Neural cell (in vitro differentiated cells): Measurements from ENCODE around the gene GGCT. TPM values are rescaled to one million over a fixed set of nuclear protein-coding genes. Genes with fewer than 3 reads are reported as not detected.

Experiments
- H2AFZ ChIP-seq: fragments of 200-600, 300-800 bp; sonication (generic), shearing (Covaris generic); 2 replicates; pipeline ENCODE4 v1.6.0; 2014; ENCODE audit warnings: low read depth, mild to moderate bottlenecking, antibody characterized with exemption, low read length, moderate library complexity
- H3F3A ChIP-seq: fragments of 200-600 bp; shearing (Covaris generic); 2 replicates; pipeline ENCODE4 v1.6.1; 2016; ENCODE audit warnings: mild to moderate bottlenecking, moderate library complexity, mixed read lengths, antibody characterized with exemption, low read length; ENCODE audit not compliant: insufficient read depth, poor library complexity, severe bottlenecking
- H3K27ac ChIP-seq: fragments of 200-600, 300-800 bp; sonication (generic), shearing (Covaris generic); 2 replicates; pipeline ENCODE4 v1.5.1; 2014; ENCODE audit warnings: mild to moderate bottlenecking, low read length, moderate library complexity
- H3K27me3 ChIP-seq: fragments of 300-800, 200-600 bp; sonication (generic), shearing (Covaris generic); 2 replicates; pipeline ENCODE4 v1.6.0; 2014; ENCODE audit warnings: mild to moderate bottlenecking, low read depth, low read length, moderate library complexity; ENCODE audit not compliant: insufficient read depth
- H3K36me3 ChIP-seq: fragments of 300-800, 200-600 bp; sonication (generic), shearing (Covaris generic); 2 replicates; pipeline ENCODE4 v1.5.1; 2014; ENCODE audit warnings: mild to moderate bottlenecking, antibody characterized with exemption, low read length, moderate library complexity; ENCODE audit not compliant: insufficient read depth
- H3K4me2 ChIP-seq: fragments of 300-800, 200-600 bp; sonication (generic), shearing (Covaris generic); 2 replicates; pipeline ENCODE4 v1.6.0; 2014; ENCODE audit warnings: mild to moderate bottlenecking, low read length
- H3K4me3 ChIP-seq: fragments of 300-800, 200-600 bp; sonication (generic), shearing (Covaris generic); 2 replicates; pipeline ENCODE4 v1.5.1; 2014; ENCODE audit warnings: mild to moderate bottlenecking, low read length, moderate library complexity
- H3K79me2 ChIP-seq: fragments of 200-600 bp; shearing (Covaris generic); replicated peaks from 2 replicates; pipeline ENCODE4 v1.6.0; 2014; ENCODE audit warnings: mild to moderate bottlenecking, low read length, moderate library complexity; ENCODE audit not compliant: insufficient read depth
- H3K9ac ChIP-seq: fragments of 300-800, 200-600 bp; sonication (generic), shearing (Covaris generic); 2 replicates; pipeline ENCODE4 v1.6.1; 2016; ENCODE audit warnings: mild to moderate bottlenecking, low read length, mixed read lengths
- H3K9me2 ChIP-seq: fragments of 200-600 bp; shearing (Covaris generic); 2 replicates; pipeline ENCODE4 v1.6.1; 2016; ENCODE audit warnings: mild to moderate bottlenecking, low read length, mixed read lengths; ENCODE audit not compliant: insufficient read depth
- H3K9me3 ChIP-seq: fragments of 200-600, 300-800 bp; sonication (generic), shearing (Covaris generic); 2 replicates; pipeline ENCODE4 v1.6.1; 2016; ENCODE audit warnings: mild to moderate bottlenecking, mixed run types, low read length, moderate library complexity, mixed read lengths
- H4K20me1 ChIP-seq: fragments of 200-600 bp; shearing (Covaris generic); 2 replicates; pipeline ENCODE4 v1.6.1; 2016; ENCODE audit warnings: mild to moderate bottlenecking, mixed run types; ENCODE audit not compliant: insufficient read depth
- EP300 ChIP-seq: fragments of 450-650 bp; conservative IDR thresholded peaks from 2 replicates; pipeline ENCODE4 v1.6.1; 2014; ENCODE audit warnings: antibody characterized with exemption, mild to moderate bottlenecking, moderate library complexity; ENCODE audit not compliant: poor library complexity, severe bottlenecking
- EZH2 ChIP-seq: fragments of 200-600, 300-800 bp; shearing (Covaris generic), sonication (generic); IDR thresholded peaks from 2 replicates; pipeline ENCODE4 v1.6.1; 2014; ENCODE audit warnings: antibody characterized with exemption, low read length, borderline replicate concordance, mild to moderate bottlenecking; ENCODE audit not compliant: insufficient read depth, poor library complexity, severe bottlenecking
- MXI1 ChIP-seq: fragments of 450-650 bp; conservative IDR thresholded peaks from 2 replicates; pipeline ENCODE4 v1.6.1; 2014; ENCODE audit warnings: antibody characterized with exemption, mild to moderate bottlenecking; ENCODE audit not compliant: poor library complexity, severe bottlenecking
- POLR2AphosphoS5 ChIP-seq: IDR thresholded peaks from 2 replicates; pipeline ENCODE4 v1.6.1; 2012
- RAD21 ChIP-seq: fragments of 450-650 bp; conservative IDR thresholded peaks from 2 replicates; pipeline ENCODE4 v1.6.1; 2014; ENCODE audit warnings: antibody characterized with exemption, mild to moderate bottlenecking, moderate library complexity
- SMC3 ChIP-seq: fragments of 450-650 bp; conservative IDR thresholded peaks from 2 replicates; pipeline ENCODE4 v1.6.1; 2014; ENCODE audit warnings: antibody characterized with exemption, mild to moderate bottlenecking, moderate library complexity; ENCODE audit not compliant: poor library complexity
- TAF1 ChIP-seq: IDR thresholded peaks from 2 replicates; pipeline ENCODE4 v1.6.1; 2012; ENCODE audit warnings: low read depth
- polyA plus RNA-seq: library from polyadenylated mRNA; depleted of rRNA; stranded (reverse); fragments of >200 nt; gene quantifications from 2 replicates; pipeline ENCODE4 v1.2.3, GENCODE V29; 2014
- TF ChIP-seq, protein P1 (sequence below): IDR thresholded peaks from 2 replicates; pipeline ENCODE4 v1.6.1; 2012; ENCODE audit warnings: borderline replicate concordance
- TF ChIP-seq, protein P2 (sequence below): fragments of 450-650 bp; IDR thresholded peaks from 2 replicates; pipeline ENCODE4 v1.5.1; 2014; ENCODE audit warnings: antibody characterized with exemption, mild to moderate bottlenecking, moderate library complexity; ENCODE audit not compliant: poor library complexity, severe bottlenecking

Gene GGCT
- polyA plus RNA-seq, 1 donor from 2014 or later: 39.8 TPM

DNA sequence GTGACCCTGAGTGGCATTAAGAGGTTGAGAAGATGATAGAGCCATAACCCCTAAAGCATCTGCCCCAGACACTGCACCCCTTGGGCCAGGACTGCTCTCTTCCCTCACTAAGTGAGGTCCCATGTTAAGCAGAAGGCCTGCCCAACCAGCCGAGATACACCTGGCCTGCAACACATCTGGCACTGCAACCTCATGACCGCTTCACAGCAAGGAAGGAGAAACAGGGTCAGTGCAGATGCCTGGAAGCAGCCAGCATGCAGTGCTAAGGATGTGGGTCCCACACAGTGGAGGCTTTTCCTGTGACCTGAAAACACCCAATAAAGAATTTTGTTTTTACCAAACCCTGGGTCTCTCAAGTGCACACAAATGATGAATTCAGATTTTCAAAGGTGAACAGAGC is 33.4 kb downstream of the GGCT start:
- Histone ChIP-seq H3K9me2 (no peaks in the 10 kb centered on the region), H3K4me3 (no peak overlapping the region), H4K20me1 (no peaks in the 10 kb centered on the region), H3K4me2 (no peak overlapping the region), H3K27me3 (no peaks in the 10 kb centered on the region), H3K27ac (no peak overlapping the region), H3K79me2 (no peaks in the 10 kb centered on the region), H3F3A (no peaks in the 10 kb centered on the region), H3K36me3 (no peaks in the 10 kb centered on the region), H2AFZ (no peak overlapping the region), H3K9me3 (no peaks in the 10 kb centered on the region), H3K9ac (no peak overlapping the region)
- TF ChIP-seq EZH2: no peak

DNA sequence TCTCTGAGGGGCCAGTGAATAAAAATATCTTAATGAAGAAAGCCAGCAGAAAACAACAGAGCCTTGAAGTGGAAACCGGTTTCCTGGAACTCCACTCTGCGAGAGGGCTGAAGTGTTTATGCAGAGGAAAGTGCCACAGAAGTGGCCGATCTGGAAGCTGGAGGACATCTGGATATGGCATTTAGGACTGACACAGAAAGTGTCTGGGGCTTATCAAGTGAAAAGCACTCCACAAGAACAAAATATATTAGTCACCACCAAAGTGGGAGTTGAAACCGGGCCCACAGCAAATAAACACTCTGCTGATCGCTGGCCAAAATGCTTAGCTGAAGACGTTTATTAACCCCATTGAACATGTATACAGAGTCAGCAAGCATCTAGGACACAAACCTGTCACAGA is 33.9 kb downstream of the GGCT start:
- H4K20me1 ChIP-seq: no peaks in the 10 kb centered on the region
- no peaks in the 10 kb centered on the region for H3K79me2 ChIP-seq
- no peak overlapping the region for H2AFZ ChIP-seq

More for the DNA sequence above, 33.9 kb downstream of the GGCT start:
- Histone ChIP-seq H3K27ac (no peak overlapping the region), H3K4me3 (no peak overlapping the region), H3K27me3 (no peaks in the 10 kb centered on the region), H3K9me2 (no peaks in the 10 kb centered on the region), H3K36me3 (no peaks in the 10 kb centered on the region), H3K9ac (no peak overlapping the region), H3F3A (no peaks in the 10 kb centered on the region), H3K9me3 (no peaks in the 10 kb centered on the region), H3K4me2 (no peak overlapping the region)
- TF ChIP-seq MXI1 (no peak), EZH2 (no peak), SMC3 (no peak), TAF1 (no peak), RAD21 (no peak), POLR2AphosphoS5 (no peak), EP300 (no peak)
- TF ChIP-seq, protein P1, sequence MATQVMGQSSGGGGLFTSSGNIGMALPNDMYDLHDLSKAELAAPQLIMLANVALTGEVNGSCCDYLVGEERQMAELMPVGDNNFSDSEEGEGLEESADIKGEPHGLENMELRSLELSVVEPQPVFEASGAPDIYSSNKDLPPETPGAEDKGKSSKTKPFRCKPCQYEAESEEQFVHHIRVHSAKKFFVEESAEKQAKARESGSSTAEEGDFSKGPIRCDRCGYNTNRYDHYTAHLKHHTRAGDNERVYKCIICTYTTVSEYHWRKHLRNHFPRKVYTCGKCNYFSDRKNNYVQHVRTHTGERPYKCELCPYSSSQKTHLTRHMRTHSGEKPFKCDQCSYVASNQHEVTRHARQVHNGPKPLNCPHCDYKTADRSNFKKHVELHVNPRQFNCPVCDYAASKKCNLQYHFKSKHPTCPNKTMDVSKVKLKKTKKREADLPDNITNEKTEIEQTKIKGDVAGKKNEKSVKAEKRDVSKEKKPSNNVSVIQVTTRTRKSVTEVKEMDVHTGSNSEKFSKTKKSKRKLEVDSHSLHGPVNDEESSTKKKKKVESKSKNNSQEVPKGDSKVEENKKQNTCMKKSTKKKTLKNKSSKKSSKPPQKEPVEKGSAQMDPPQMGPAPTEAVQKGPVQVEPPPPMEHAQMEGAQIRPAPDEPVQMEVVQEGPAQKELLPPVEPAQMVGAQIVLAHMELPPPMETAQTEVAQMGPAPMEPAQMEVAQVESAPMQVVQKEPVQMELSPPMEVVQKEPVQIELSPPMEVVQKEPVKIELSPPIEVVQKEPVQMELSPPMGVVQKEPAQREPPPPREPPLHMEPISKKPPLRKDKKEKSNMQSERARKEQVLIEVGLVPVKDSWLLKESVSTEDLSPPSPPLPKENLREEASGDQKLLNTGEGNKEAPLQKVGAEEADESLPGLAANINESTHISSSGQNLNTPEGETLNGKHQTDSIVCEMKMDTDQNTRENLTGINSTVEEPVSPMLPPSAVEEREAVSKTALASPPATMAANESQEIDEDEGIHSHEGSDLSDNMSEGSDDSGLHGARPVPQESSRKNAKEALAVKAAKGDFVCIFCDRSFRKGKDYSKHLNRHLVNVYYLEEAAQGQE: no peak
- TF ChIP-seq, protein P2, sequence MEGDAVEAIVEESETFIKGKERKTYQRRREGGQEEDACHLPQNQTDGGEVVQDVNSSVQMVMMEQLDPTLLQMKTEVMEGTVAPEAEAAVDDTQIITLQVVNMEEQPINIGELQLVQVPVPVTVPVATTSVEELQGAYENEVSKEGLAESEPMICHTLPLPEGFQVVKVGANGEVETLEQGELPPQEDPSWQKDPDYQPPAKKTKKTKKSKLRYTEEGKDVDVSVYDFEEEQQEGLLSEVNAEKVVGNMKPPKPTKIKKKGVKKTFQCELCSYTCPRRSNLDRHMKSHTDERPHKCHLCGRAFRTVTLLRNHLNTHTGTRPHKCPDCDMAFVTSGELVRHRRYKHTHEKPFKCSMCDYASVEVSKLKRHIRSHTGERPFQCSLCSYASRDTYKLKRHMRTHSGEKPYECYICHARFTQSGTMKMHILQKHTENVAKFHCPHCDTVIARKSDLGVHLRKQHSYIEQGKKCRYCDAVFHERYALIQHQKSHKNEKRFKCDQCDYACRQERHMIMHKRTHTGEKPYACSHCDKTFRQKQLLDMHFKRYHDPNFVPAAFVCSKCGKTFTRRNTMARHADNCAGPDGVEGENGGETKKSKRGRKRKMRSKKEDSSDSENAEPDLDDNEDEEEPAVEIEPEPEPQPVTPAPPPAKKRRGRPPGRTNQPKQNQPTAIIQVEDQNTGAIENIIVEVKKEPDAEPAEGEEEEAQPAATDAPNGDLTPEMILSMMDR: no peak
